A673 (cell line): ENCODE results near the gene FBXL13.
"Not testable (repeated sequence)": the region's sequence is repeated elsewhere in the genome, so short reads cannot be mapped to it uniquely, and the experiment has no call there.

ENCODE experiments used
- CTCF ChIP-seq: fragments of 300-800, 200-600 bp; sonication (generic); conservative IDR thresholded peaks from 2 replicates; pipeline ENCODE4 v1.5.1; 2017; ENCODE audit warnings: low read depth, mild to moderate bottlenecking, antibody characterized with exemption, low read length, moderate library complexity, mixed read lengths
- EZH2 ChIP-seq: fragments of 200-600 bp; sonication (generic); IDR thresholded peaks from 2 replicates; pipeline ENCODE4 v1.6.1; 2017; ENCODE audit warnings: borderline replicate concordance, low read depth, mild to moderate bottlenecking, mixed read lengths, antibody characterized with exemption, low read length; ENCODE audit not compliant: poor library complexity, severe bottlenecking

DNA sequence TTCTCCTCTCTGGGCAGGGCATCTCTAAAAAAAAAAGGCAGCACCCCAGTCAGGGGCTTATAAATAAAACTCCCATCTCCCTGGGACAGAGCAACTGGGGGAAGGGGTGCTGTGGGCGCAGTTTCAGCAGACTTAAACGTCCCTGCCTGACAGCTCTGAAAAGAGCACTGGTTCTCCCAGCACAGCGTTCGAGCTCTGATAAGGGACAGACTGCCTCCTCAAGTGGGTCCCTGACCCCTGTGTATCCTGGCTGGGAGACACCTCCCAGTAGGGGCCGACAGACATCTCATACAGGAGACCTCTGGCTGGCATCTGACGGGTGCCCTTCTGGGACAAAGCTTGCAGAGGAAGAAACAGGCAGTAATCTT lies 32.1 kb upstream of the FBXL13 start:
- TF ChIP-seq CTCF, EZH2: not testable (repeated sequence)
